ENCODE results near the gene LARP1.

DNA sequence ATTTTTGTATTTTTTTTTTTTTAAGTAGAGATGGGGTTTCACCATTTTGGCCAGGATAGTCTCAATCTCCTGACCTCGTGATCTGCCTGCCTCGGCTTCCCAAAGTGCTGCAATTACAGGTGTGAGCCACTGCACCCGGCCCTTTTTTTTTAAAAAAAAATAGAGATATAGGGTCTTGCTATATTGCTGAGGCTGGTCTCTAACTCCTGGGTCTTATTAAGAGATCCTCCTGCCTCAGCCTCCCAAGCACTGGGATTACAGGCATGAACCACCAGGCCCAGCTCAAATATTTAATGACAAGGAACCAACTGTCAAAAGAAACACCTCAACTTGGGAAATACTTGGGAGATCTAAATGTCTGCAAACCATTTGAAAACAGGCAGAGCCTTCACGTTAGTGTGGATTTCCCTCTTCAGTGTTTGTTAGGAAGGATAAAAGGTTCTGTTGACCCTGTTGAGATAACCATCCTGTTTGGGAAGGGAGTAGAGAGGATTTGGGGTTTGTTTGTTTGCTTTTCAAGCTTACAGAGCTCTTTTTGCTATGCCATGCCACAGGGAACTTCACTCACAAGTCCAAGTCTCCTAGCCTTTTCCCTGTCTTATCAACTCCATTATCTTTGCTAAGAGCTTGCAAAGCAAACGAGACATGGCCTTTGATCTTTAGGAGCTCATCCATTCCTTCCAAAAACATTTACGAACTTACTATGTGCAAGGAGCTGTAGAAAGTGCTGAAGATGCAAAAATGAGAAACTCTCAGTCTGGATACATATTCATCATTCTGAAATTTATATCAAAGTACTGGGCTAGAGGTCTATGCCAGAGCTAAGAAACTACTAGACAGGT is 87.7 kb downstream of the LARP1 start:
- no peak for TF ChIP-seq POLR2A (IDR thresholded peaks at IDR 0.05; ENCODE audit: low read depth)
- TF ChIP-seq, protein P1, sequence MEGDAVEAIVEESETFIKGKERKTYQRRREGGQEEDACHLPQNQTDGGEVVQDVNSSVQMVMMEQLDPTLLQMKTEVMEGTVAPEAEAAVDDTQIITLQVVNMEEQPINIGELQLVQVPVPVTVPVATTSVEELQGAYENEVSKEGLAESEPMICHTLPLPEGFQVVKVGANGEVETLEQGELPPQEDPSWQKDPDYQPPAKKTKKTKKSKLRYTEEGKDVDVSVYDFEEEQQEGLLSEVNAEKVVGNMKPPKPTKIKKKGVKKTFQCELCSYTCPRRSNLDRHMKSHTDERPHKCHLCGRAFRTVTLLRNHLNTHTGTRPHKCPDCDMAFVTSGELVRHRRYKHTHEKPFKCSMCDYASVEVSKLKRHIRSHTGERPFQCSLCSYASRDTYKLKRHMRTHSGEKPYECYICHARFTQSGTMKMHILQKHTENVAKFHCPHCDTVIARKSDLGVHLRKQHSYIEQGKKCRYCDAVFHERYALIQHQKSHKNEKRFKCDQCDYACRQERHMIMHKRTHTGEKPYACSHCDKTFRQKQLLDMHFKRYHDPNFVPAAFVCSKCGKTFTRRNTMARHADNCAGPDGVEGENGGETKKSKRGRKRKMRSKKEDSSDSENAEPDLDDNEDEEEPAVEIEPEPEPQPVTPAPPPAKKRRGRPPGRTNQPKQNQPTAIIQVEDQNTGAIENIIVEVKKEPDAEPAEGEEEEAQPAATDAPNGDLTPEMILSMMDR (IDR thresholded peaks at IDR 0.05), result no peak
- no peak for TF ChIP-seq POLR2AphosphoS5 (IDR thresholded peaks at IDR 0.05)

Data from esophagus muscularis mucosa (tissue), 3 donors.